HG03378 (cell line): ENCODE measurements around the gene ORC1.

Experiments used
- ATAC-seq: cut with Tn5 transposase; IDR thresholded peaks from one replicate; pipeline ENCODE4 v1.9.1; 2021; ENCODE audit warnings: mild to moderate bottlenecking, moderate library complexity; ENCODE audit not compliant: unreplicated experiment

The ORC1 gene

DNA sequence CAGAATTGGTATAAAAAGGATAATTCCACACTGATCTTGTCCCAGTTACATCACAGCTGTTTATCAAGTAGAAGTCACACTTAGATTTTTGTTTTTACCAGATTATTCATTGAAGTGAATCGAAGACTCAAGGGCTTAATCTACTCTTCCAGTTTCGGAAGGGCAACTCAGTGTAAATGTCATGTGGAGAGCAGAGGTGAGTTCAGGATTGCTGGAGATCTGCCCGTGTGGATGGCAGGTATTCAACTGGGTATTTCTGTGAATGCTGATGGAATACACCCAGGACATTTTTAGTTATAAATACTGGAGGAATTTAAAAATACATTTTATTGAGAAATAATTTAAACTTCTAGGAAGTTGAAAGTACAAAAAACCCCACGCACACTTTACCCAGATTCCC lies 57.6 kb downstream of the ORC1 start:
- ATAC-seq: no peak

DNA sequence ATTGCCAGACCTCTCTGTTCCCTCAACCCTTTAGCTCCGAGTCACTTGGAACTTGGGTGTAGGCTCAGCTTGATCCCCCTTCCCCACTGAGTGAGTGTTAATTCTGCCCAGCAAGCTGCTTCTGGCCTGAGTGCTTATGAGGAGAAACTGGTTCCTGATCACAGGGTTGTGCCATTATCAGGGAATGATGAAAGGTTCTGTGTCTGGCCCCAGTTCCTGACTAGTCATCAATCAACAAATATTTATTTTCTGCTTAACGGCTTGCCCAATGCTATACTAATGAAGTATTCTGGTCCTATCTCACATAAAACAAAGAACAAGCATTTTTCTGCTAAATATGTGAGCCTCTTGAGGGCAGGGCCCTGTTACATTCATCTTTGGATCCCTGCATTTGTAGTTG lies 59.0 kb downstream of the ORC1 start:
- ATAC-seq: no peak

DNA sequence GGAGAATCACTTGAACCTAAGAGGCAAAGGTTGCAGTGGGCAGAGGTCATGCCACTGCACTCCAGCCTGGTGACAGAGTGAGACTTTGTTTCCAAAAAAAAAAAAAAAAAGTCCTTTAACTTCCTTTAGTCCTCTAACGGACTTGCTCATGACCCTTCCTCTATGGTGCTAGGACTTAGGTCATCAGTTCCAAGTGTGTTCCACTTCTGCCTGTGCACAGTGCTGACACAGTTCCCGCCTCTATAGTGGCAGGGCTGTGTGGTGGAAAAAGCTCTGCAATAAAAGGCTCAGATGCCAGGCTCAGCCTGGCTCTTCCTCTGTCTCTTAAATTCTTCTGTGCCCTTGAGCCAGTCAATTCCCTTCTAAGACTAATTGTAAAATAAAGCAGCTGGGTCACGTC lies 60.2 kb downstream of the ORC1 start:
- no peak for ATAC-seq

DNA sequence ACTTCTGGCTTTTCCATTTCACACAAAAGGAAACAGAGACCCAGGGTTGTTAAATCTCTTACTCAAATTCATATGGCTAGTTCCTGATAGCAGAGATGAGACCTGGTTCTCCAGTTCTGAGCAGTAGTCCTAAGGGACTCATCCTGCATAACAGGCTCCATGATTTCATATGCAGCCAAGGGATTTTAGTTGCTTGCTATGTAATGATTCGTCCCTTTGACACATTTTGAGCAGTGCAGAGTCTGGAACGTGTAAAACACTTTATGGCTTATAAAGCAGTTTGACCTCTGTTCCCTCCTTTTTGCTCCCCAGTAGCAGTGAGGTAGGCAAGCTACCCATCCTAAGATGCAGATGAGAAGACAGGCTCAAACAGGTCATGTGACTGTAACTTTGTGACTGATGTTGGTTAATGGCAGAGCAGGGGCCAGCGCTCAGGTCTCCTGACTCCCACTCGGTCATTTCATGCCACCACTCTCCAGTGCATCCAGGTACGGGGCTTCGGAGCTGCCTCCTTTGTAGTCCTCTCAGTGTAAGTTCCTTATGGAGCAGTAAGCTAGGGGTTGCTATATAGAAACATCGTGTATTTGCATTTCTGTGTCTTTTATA lies 62.5 kb downstream of the ORC1 start:
- no peak for ATAC-seq

DNA sequence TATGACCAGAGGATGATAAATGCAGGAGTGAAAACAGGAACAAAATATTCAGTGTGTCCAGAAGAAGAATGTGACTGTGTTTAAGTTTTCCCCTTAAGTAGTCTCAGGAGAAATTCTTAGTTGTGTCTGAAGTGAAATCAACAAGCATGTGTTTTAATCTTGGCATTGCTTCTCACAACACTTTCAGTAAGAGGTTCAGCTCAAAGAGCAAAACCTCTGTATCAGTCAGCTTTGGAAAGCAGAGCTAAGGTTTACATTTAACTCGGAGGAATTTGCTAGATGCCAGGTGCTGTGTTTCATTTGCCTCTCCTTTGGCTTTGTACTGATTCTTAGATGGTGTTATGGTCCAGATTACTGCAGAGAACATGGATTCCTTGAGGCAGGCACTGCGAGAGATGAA lies 66.8 kb downstream of the ORC1 start:
- ATAC-seq: no peak

DNA sequence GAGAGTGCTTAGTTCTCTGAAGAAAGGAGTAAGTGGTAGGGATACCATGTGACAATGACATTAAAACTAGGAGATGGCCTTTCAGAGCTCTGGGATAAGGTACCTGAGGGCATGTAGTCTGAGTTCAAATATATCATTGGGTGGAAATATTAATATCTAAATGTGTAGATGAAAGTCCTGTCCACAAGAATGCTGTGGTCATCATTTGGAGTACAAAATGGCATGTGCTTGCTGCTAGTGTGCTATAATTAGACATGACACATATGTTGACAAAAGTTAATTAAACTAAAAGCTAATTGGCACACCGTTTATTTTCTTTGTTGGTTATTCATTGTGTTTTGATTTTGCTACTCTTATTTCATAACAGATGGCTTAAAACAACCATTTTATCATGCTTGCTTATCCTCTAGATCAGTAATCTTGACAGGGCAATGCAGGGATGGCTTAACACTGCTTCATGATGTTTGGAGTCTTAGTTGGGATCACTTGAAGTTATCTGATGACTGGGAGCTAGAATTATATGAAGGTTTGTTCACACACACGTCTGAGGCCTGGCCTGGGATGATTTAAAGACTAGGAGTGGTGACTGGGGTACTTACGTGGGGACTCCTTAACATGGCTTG lies 69.2 kb downstream of the ORC1 start:
- no peak for ATAC-seq

DNA sequence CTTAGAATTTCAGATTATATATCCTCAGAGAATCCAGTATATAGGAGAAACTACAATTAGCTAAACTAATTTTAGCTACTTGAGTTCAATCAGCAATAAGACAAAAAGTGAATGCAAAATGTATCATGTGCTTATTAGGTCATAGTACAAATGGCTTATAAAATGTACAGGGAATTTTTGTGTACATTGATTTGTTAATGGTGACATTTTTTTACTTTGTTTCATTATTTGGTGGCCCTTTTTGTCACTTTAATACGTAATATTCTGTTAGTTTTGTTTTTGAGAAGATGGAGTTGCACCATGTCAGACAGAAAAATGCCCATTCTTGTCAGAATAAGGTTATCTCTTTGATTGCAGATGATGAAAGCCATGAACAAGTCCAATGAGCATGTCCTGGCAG lies 71.8 kb downstream of the ORC1 start:
- ATAC-seq: no peak

DNA sequence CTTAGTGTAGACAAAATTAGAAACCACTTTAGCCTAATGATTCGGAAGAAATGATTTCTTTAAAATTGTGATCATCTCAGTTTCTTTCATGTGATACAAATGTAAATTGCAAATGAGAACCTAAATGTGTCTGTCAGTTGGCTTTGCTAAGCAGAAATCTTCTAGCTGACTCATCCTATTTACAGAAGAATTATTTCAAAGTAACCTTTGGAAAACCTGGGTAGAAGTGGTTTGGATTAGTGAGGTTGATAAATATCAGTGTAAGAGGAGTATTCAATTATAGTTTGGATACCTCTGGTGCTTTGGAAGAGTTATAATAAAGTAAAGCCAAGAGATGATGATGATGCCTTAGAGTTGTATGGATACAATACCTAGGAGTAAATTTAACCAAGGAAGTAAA lies 75.6 kb downstream of the ORC1 start:
- no peak for ATAC-seq

DNA sequence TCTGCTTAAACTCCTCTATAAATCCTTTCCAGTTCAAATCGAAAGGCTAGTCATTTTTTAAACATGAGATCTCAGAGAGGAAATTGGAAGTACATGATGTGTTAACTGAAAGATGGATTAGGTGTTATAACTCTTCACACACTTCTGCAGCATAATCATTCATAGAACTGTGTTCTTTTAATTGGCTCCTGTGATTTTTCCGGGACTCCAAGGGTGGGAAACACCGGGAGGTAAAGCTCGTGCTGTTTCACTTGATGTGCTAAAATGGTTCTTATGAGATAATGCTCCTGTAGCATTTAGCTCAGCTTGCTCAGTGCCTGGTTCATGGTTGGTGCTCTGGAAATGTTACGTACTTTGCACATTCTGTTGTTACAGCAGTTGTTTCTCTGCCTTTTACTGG lies 78.4 kb downstream of the ORC1 start:
- no peak for ATAC-seq

DNA sequence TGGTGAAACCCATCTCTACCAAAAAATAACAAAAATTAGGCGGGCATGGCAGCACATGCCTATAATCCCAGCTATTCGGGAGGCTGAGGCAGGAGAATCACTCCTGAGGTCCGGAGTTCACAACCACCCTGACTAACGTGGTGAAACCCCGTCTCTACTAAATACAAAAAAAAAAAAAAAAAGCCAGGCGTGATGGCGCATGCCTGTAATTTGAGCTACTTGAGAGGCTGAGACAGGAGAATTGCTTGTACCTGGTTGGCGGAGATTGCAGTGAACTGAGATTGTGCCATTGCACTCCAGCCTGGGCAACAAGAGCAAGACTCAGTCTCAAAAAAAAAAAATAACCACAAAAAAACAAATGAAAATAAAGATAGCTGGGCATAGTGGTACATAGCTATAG lies 80.5 kb downstream of the ORC1 start:
- ATAC-seq: no peak
